ENCODE measurements around the gene TCN2.
A peak's percentile ranks its signal among the peaks of the same experiment; 100 is the strongest.

Gene TCN2

DNA sequence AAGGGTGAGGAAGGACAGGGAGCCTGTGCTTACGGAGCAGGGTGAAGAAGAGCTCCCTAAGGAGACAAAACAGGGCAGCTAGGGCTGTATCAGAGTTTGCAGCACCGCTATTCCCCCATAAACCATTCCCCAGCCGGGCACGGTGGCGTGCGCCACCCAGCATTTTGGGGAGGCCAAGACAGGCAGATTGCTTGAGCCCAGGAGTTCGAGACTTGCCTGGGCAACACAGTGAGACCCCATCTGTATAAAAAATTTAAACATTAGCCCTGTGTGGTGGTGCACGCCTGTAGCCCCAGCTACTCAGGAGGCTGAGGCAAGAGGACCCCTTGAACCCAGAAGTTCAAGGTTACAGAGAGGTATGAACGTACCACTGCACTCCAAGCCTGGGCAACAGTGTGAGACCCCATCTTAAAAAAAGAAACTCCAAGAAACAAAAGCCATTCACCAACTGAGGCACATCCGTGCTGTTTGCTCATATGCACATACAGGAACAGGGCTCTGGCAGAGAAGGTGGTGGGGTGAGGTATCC lies 37.2 kb upstream of the TCN2 start:
- no peak overlapping the region for H3K9ac ChIP-seq (ENCODE audit: low read length)

DNA sequence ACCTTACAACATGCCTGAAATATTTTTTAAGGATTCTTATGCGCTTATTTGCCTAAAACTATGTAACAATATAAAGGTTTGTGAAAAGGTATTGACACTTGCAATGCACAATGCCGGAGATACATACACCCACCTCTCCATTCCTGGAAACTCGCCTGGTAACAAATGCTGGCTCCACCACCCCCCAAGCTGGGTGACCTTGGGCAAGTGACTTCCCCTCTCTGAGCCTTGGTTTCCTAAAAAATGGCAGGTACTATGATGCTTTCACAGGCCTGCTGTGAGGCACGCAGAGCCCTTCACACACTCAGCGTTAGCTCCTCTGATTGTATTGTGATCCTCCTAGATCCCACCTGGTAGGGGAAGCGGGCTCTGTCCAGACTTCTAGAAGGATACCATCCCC lies 34.8 kb upstream of the TCN2 start:
- H3K9ac ChIP-seq (ENCODE audit: low read length): no peak overlapping the region
- H3K4me3 ChIP-seq (ENCODE audit: low read length): no peak overlapping the region
- no peaks in the 10 kb centered on the region for H3K27me3 ChIP-seq (ENCODE audit: control insufficient read depth, insufficient read depth, low read length)
- no peak overlapping the region for H3K27ac ChIP-seq (ENCODE audit: low read depth, low read length)
- peaks cover 7% of the 10 kb centered on the region for H3K36me3 ChIP-seq (ENCODE audit: control insufficient read depth, insufficient read depth, low read length)
- H3K4me1 ChIP-seq (ENCODE audit: control insufficient read depth, insufficient read depth, low read length): no peaks in the 10 kb centered on the region

More for the DNA sequence above, 37.2 kb upstream of the TCN2 start:
- H3K36me3 ChIP-seq (ENCODE audit: control insufficient read depth, insufficient read depth, low read length): no peaks in the 10 kb centered on the region
- no peaks in the 10 kb centered on the region for H3K27me3 ChIP-seq (ENCODE audit: control insufficient read depth, insufficient read depth, low read length)
- H3K4me3 ChIP-seq (ENCODE audit: low read length): no peak overlapping the region
- no peaks in the 10 kb centered on the region for H3K4me1 ChIP-seq (ENCODE audit: control insufficient read depth, insufficient read depth, low read length)
- H3K27ac ChIP-seq (ENCODE audit: low read depth, low read length): no peak overlapping the region

- Histone ChIP-seq H3K27ac (ENCODE audit: low read depth, low read length) (no peak overlapping the region), H3K9ac (ENCODE audit: low read length) (no peak overlapping the region), H3K36me3 (ENCODE audit: control insufficient read depth, insufficient read depth, low read length) (peaks cover 10% of the 10 kb centered on the region), H3K27me3 (ENCODE audit: control insufficient read depth, insufficient read depth, low read length) (no peaks in the 10 kb centered on the region), H3K4me1 (ENCODE audit: control insufficient read depth, insufficient read depth, low read length) (no peaks in the 10 kb centered on the region), H3K4me3 (ENCODE audit: low read length) (peak overlapping the region; percentile 57)
Observed at GRCh38 chr22:30572840-30573593, 34.0 kb upstream of the TCN2 start.

DNA sequence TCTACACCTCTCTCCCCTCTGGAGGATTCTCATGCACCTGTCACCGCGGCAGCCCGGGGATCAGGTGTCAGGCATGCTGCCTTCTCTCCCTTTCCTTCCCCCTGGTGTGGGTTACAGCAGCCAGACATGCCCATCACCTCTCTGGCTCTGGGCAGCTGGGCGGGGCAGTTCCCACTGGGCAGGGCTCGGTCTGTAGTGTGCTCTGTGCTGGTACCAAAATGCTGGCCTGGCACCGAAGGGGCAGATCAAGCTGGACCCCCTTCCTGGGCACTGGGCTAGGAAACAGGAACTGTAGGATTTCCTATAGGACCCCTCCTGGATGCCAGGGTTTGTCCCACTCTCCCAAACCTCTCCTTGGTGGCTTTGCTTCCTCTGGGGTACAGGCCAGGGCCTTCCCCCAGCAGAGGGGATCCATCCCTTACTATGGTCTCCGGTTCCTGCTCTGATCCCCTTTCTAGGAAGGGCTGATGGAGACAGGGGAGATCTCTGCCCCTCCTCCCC lies 33.3 kb upstream of the TCN2 start:
- Histone ChIP-seq H3K9ac (ENCODE audit: low read length) (no peak overlapping the region), H3K4me1 (ENCODE audit: control insufficient read depth, insufficient read depth, low read length) (no peaks in the 10 kb centered on the region), H3K4me3 (ENCODE audit: low read length) (peak overlapping the region; percentile 57), H3K27me3 (ENCODE audit: control insufficient read depth, insufficient read depth, low read length) (no peaks in the 10 kb centered on the region), H3K36me3 (ENCODE audit: control insufficient read depth, insufficient read depth, low read length) (peaks cover 14% of the 10 kb centered on the region), H3K27ac (ENCODE audit: low read depth, low read length) (peak overlapping the region; percentile 21)

GRCh38 chr22:30574095-30574981 lies 32.6 kb upstream of the TCN2 start, which contains the start of gene GAL3ST1:
GAL3ST1 (minus strand) TSS chr22:30574665; CDS start chr22:30557392, 17,273 bp downstream.
- peaks cover 21% of the 10 kb centered on the region for H3K36me3 ChIP-seq (ENCODE audit: control insufficient read depth, insufficient read depth, low read length)
- H3K4me3 ChIP-seq (ENCODE audit: low read length): peak within 1 kb of the TSS; percentile 57
- H3K27me3 ChIP-seq (ENCODE audit: control insufficient read depth, insufficient read depth, low read length): no peaks in the 10 kb centered on the region
- H3K4me1 ChIP-seq (ENCODE audit: control insufficient read depth, insufficient read depth, low read length): no peaks in the 10 kb centered on the region
- H3K27ac ChIP-seq (ENCODE audit: low read depth, low read length): peak within 1 kb of the TSS; percentile 30
- no peak within 1 kb of the TSS for H3K9ac ChIP-seq (ENCODE audit: low read length)

- Histone ChIP-seq H3K4me3 (ENCODE audit: low read length) (peak overlapping the region; percentile 20), H3K9ac (ENCODE audit: low read length) (no peak overlapping the region), H3K36me3 (ENCODE audit: control insufficient read depth, insufficient read depth, low read length) (peaks cover 29% of the 10 kb centered on the region), H3K4me1 (ENCODE audit: control insufficient read depth, insufficient read depth, low read length) (no peaks in the 10 kb centered on the region), H3K27ac (ENCODE audit: low read depth, low read length) (peak overlapping the region; percentile 30), H3K27me3 (ENCODE audit: control insufficient read depth, insufficient read depth, low read length) (no peaks in the 10 kb centered on the region)
Observed at GRCh38 chr22:30574997-30575671, 31.8 kb upstream of the TCN2 start.

GRCh38 chr22:30575859-30576258 lies 31.1 kb upstream of the TCN2 start:
- Histone ChIP-seq H3K4me3 (ENCODE audit: low read length) (no peak overlapping the region), H3K36me3 (ENCODE audit: control insufficient read depth, insufficient read depth, low read length) (peaks cover 36% of the 10 kb centered on the region), H3K4me1 (ENCODE audit: control insufficient read depth, insufficient read depth, low read length) (no peaks in the 10 kb centered on the region), H3K27ac (ENCODE audit: low read depth, low read length) (no peak overlapping the region), H3K27me3 (ENCODE audit: control insufficient read depth, insufficient read depth, low read length) (no peaks in the 10 kb centered on the region), H3K9ac (ENCODE audit: low read length) (no peak overlapping the region)

DNA sequence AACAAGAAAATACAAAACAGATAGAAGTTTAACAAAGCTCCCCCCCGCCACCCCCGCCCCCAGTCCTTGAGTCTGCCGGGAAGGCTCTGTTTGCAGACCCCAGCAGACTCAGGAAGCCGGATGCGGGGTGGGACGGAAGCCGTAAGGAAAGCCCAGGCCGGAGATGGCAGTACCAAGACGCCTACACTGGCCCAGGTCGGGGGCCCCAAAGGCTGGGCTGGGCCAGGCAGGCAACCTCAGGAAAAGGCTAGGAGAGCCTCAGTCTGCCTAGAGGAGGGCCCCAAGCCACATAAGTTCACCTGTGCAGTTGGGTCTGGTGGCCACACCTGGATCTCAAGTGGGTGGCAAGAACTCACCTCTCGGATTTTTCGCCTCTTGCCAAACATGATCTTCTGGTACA lies 28.5 kb upstream of the TCN2 start:
- H3K27me3 ChIP-seq (ENCODE audit: control insufficient read depth, insufficient read depth, low read length): no peaks in the 10 kb centered on the region
- H3K9ac ChIP-seq (ENCODE audit: low read length): no peak overlapping the region
- no peaks in the 10 kb centered on the region for H3K4me1 ChIP-seq (ENCODE audit: control insufficient read depth, insufficient read depth, low read length)
- H3K36me3 ChIP-seq (ENCODE audit: control insufficient read depth, insufficient read depth, low read length): peaks cover 58% of the 10 kb centered on the region
- no peak overlapping the region for H3K27ac ChIP-seq (ENCODE audit: low read depth, low read length)
- H3K4me3 ChIP-seq (ENCODE audit: low read length): no peak overlapping the region

- Histone ChIP-seq H3K9ac (ENCODE audit: low read length) (no peak overlapping the region), H3K27me3 (ENCODE audit: control insufficient read depth, insufficient read depth, low read length) (no peaks in the 10 kb centered on the region), H3K27ac (ENCODE audit: low read depth, low read length) (no peak overlapping the region), H3K4me1 (ENCODE audit: control insufficient read depth, insufficient read depth, low read length) (no peaks in the 10 kb centered on the region), H3K4me3 (ENCODE audit: low read length) (no peak overlapping the region), H3K36me3 (ENCODE audit: control insufficient read depth, insufficient read depth, low read length) (peaks cover 76% of the 10 kb centered on the region)
Observed at GRCh38 chr22:30580896-30581295, 26.1 kb upstream of the TCN2 start.

- H3K4me3 ChIP-seq (ENCODE audit: low read length): no peak overlapping the region
- H3K36me3 ChIP-seq (ENCODE audit: control insufficient read depth, insufficient read depth, low read length): peaks cover 82% of the 10 kb centered on the region
- no peak overlapping the region for H3K27ac ChIP-seq (ENCODE audit: low read depth, low read length)
- no peaks in the 10 kb centered on the region for H3K27me3 ChIP-seq (ENCODE audit: control insufficient read depth, insufficient read depth, low read length)
- no peaks in the 10 kb centered on the region for H3K4me1 ChIP-seq (ENCODE audit: control insufficient read depth, insufficient read depth, low read length)
- no peak overlapping the region for H3K9ac ChIP-seq (ENCODE audit: low read length)
Observed at GRCh38 chr22:30582051-30582450, 24.9 kb upstream of the TCN2 start.

DNA sequence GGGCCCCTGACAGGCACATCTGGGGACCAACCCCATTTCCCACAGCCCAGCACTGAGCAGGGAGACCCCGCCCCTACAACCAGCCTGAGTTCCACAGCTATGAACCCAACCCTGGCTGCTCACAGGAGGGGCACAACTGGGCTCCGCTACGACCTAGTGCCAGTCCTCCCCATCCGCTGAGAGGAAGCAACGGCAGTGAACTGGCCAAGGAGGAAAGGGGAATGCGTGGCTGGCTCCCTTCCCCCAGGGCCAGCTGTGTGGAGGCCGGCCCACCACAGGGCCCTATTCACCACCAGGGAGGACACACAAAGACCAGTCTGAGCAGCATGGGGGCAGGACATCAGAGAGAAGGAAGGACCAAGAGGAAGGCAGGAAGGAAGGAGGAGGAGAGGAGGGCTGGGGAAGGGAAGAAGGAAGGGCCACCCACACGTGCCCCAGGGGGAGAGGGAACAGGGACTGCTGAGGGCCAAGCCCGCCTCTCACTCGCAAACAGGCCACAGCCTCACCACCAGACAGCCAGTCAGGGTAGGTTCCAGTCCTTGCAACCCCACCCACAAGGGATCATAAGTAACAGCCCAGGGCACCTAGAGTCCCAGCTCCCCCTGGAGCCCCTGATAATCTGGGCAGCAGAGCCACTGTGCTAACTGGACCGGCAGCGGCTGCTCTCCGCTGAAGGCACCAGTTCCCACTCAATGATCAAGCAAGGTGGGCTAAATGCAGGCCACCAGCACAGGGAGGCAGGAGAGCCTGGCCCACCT lies 24.0 kb upstream of the TCN2 start:
- Histone ChIP-seq H3K27ac (ENCODE audit: low read depth, low read length) (no peak overlapping the region), H3K36me3 (ENCODE audit: control insufficient read depth, insufficient read depth, low read length) (peaks cover 87% of the 10 kb centered on the region), H3K27me3 (ENCODE audit: control insufficient read depth, insufficient read depth, low read length) (no peaks in the 10 kb centered on the region), H3K4me1 (ENCODE audit: control insufficient read depth, insufficient read depth, low read length) (no peaks in the 10 kb centered on the region), H3K4me3 (ENCODE audit: low read length) (no peak overlapping the region), H3K9ac (ENCODE audit: low read length) (no peak overlapping the region)
